ENCODE measurements around the gene LRP8. TPM values are rescaled to one million over a fixed set of nuclear protein-coding genes. Genes with fewer than 3 reads are reported as not detected.

LRP8 gene
- total and polyA plus RNA-seq, 2 of the 4 experiments (the other 2 are of a cell fraction): 12.0 to 12.1 TPM

GRCh38 chr1:53297195-53297594, 30.7 kb downstream of the LRP8 start:
- peaks cover 13% of the 10 kb centered on the region for H3K9me1 ChIP-seq (ENCODE audit: insufficient read depth, low read length)
- CTCF ChIA-PET: no interaction called here
- peaks cover 5% of the 10 kb centered on the region for H4K20me1 ChIP-seq (ENCODE audit: insufficient read depth, low read length)
- peaks cover 8 to 10% of the 10 kb centered on the region in 2 experiments; a peak in 2 of 4 replicates for H3K79me1 ChIP-seq (ENCODE audit: low read depth in 1 of 2, low read length in 2 of 2)
- ATAC-seq (ENCODE audit: low read depth) (no peak), DNase-seq (no peak)
- H2BK5ac ChIP-seq (ENCODE audit: low read depth, low read length, poor library complexity, severe bottlenecking): no peak overlapping the region
- H3K4me3 ChIP-seq (ENCODE audit: insufficient read depth, low read depth, low read length): no peak overlapping the region
- no peaks in the 10 kb centered on the region for H3K36me3 ChIP-seq (ENCODE audit: control insufficient read depth, insufficient read depth, low read length)
- H2AFZ ChIP-seq (replicated peaks; ENCODE audit: low read length, poor library complexity): no peak overlapping the region
- no peak overlapping the region for H2AK9ac ChIP-seq (replicated peaks; ENCODE audit: low read depth, low read length, poor library complexity)
- H3K18ac ChIP-seq (ENCODE audit: low read depth, low read length): no peak overlapping the region
- TF ChIP-seq NFE2L2 (IDR thresholded peaks at IDR 0.05; ENCODE audit: low read depth, low read length): no peak
- no peak for TF ChIP-seq CTCF (conservative IDR thresholded peaks at IDR 0.05; ENCODE audit: low read depth, low read length)
- no peak for TF ChIP-seq CHD1 (IDR thresholded peaks at IDR 0.05; ENCODE audit: low read depth, low read length)
- TF ChIP-seq MAFK (IDR thresholded peaks at IDR 0.05; ENCODE audit: low read depth, low read length): no peak
- no peak for TF ChIP-seq CEBPB (IDR thresholded peaks at IDR 0.05; ENCODE audit: low read depth, low read length)
- no peak for TF ChIP-seq FOS (IDR thresholded peaks at IDR 0.05; ENCODE audit: low read depth, low read length)
- TF ChIP-seq POLR2A (IDR thresholded peaks at IDR 0.05; ENCODE audit: low read depth, low read length): no peak
- no peak for TF ChIP-seq ELK1 (IDR thresholded peaks at IDR 0.05; ENCODE audit: borderline replicate concordance, low read depth, low read length)
- no peak for TF ChIP-seq RFX5 (IDR thresholded peaks at IDR 0.05; ENCODE audit: low read depth, low read length)
- no peak for TF ChIP-seq RCOR1 (IDR thresholded peaks at IDR 0.05; ENCODE audit: insufficient replicate concordance, low read length)
- no peak for TF ChIP-seq BHLHE40 (IDR thresholded peaks at IDR 0.05; ENCODE audit: low read depth, low read length)
- no peak for TF ChIP-seq USF2 (IDR thresholded peaks at IDR 0.05; ENCODE audit: low read depth, low read length)
- no peak overlapping the region for H2BK120ac ChIP-seq (ENCODE audit: low read depth, low read length)
- H3K9ac ChIP-seq (ENCODE audit: low read depth, low read length): no peak overlapping the region
- H3K4ac ChIP-seq (ENCODE audit: low read depth, low read length): no peak overlapping the region
- H3K27me3 ChIP-seq (ENCODE audit: control insufficient read depth, insufficient read depth, low read length): no peaks in the 10 kb centered on the region
- no peak overlapping the region for H2BK15ac ChIP-seq (ENCODE audit: low read depth, low read length)
- no peak overlapping the region for H3K23ac ChIP-seq (ENCODE audit: low read depth, low read length)
- dilution Hi-C loops (cut with HindIII; ENCODE audit: low sequenced_read_pairs, unreplicated experiment): no loop called here
- no peak overlapping the region for H4K5ac ChIP-seq (ENCODE audit: low read depth, low read length)
- in situ Hi-C loops (cut with MboI; ENCODE audit: low sequenced_read_pairs): no loop called here
- H3K27ac ChIP-seq (ENCODE audit: insufficient read depth, low read length): no peak overlapping the region
- BruUV-seq (replicated peaks): no TSS peak
- no peak overlapping the region for H3K56ac ChIP-seq (ENCODE audit: extremely low read depth, insufficient read depth, low read length)
- H3K4me1 ChIP-seq (ENCODE audit: control insufficient read depth, insufficient read depth, low read length): peaks cover 13% of the 10 kb centered on the region
- intact Hi-C loops (cut with micrococcal nuclease): no loop called here
- no peak overlapping the region for H2BK20ac ChIP-seq (ENCODE audit: low read depth, low read length)
- H4K8ac ChIP-seq (ENCODE audit: low read depth in 2 of 2, low read length in 2 of 2): no peak overlapping the region
- H2AK5ac ChIP-seq (ENCODE audit: low read depth, low read length): no peak overlapping the region
- no peak overlapping the region for H4K91ac ChIP-seq (ENCODE audit: insufficient read depth, low read depth, low read length)
- 89% methylated on average over 9 of the region's 17 CpGs; no CpG with 5 or more reads in 1 of the 2 experiments for WGBS, 2 experiments (ENCODE audit: extremely low coverage in 2 of 2, insufficient read length in 1 of 2)
- H3K9me3 ChIP-seq (ENCODE audit: control insufficient read depth, insufficient read depth, low read length): no peaks in the 10 kb centered on the region
- no peak overlapping the region for H3K4me2 ChIP-seq (ENCODE audit: low read depth, low read length)
- no peak overlapping the region for H3K14ac ChIP-seq (replicated peaks; ENCODE audit: low read depth, low read length)
- POLR2A ChIA-PET (ENCODE audit: unreplicated experiment): no interaction called here

Measured in IMR-90 (cell line).